HG03565 (cell line): ENCODE measurements around the gene OSBPL6.

Experiments
- ATAC-seq: cut with Tn5 transposase; IDR thresholded peaks from one replicate; pipeline ENCODE4 v1.9.1; 2021; ENCODE audit warnings: mild to moderate bottlenecking, moderate library complexity; ENCODE audit not compliant: unreplicated experiment

OSBPL6 gene

DNA sequence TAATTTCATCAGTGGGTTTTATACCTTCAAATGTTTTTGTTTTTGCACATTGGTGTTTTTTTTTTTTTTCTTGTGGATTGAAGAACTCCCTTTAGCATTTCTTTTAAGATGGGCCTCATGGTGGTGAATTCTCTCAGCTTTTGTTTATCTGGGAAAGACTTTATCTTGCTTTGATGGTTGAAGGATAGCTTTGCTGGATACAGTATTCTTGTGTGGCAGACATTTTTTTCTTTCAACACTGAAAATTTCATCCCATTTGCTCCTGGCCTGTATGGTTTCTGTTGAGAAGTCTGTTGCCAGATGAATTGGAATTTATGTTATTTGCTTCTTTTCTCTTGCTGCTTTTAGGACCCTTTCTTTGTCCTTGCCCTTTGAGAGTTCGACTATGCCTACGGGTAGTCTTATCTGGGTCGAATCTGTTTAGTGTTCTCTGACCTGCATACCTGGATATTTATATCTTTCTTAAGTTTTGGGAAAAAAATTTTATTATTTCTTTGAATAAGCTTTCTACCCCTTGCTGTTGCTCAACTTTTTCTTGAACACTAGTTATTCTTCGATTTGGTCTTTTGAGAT lies 231.0 kb downstream of the OSBPL6 start:
- ATAC-seq, result no peak

DNA sequence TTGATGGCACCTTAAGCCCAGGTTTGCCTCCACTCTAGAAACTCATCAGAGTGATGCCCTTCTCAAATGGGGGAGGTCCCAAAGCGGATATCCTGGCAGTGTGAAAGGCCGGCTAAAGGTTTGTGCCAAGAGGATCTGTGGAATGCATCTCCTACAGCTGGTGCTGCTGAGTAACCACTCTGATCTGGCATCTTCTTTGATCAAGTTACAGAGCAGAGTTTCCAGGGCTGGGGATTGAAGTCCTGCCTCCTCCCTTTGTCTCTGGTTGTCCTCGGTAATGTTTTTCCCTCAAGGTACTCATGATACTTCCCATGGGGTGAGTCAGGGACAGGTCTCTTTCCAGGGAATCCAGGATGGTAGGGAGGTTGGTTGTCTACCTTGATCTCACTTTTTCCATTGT lies 232.1 kb downstream of the OSBPL6 start:
- ATAC-seq, result no peak

DNA sequence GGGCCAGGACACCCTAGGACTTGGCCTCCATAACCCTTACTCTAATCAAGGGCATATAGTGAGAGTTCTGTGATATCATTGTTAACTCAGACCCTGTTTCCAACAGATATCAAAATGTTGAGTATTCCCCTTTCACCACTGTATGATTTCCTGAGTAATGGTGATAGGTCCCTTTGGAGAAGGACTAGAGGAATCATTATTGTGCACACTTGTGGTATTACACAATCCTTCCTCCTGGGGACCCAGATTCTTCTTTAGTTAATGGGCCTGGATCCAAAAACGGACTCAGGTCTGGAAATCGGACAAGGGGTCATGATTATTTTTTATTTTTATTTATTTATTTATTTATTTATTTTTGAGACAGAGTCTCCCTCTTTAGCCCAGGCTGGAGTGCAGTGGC lies 233.1 kb downstream of the OSBPL6 start:
- ATAC-seq, result no peak

DNA sequence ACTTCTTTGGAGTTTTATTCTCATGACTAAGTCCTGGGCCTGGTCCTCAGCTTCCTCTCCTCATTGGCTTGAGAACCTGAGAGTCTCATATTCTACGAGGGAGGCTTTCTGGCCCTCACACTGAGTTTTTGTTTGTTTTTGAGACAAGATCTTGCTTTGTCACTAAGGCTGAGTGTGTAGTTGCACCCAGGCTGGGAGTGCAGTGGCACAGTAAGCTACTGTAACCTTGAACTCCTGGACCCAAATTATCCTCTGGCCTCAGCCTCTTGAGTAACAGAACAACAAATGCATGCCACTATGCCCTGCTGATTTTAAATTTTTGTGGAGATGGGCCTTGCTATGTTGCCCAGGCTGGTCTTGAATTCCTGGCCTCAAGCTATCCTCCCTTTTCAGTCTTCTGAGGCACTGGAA lies 234.1 kb downstream of the OSBPL6 start:
- ATAC-seq, result no peak

DNA sequence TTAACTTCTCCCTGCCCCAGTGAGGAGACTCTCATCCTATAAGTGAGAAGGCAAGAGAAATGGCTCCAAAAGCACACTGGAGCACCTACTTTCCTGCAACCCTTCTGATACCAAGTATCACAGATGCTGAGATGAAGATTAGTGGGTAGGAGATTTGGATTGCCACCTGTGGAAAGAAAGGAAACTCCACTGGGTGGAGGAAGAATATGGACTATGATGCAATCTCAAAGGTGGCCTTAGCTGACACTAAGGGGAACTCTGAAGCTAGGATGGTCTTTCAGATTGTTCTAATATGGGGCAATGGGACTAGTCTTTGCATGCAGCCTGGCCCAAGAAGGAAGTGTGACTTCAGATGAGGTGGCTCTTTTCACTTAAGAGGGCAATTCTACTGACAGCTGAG lies 235.0 kb downstream of the OSBPL6 start:
- no peak for ATAC-seq

DNA sequence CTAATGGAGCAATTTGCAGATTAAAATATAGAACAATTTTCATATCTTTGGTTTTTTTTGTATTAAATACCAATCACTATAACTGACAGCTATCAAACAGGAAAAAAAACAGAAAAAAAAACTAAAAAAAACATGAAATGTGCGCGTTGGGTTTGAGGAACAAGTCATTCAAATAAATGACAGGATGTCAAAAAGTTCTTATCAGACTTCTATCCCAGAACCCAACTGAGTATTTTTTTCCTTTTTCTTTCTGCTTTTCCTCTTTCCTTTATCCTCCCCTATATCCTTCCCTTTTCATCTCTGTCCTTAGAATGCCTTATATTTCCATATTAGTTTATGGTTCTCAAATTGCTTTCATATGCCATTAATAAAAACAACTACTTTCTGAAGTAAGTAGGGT lies 242.3 kb downstream of the OSBPL6 start:
- ATAC-seq, result no peak

DNA sequence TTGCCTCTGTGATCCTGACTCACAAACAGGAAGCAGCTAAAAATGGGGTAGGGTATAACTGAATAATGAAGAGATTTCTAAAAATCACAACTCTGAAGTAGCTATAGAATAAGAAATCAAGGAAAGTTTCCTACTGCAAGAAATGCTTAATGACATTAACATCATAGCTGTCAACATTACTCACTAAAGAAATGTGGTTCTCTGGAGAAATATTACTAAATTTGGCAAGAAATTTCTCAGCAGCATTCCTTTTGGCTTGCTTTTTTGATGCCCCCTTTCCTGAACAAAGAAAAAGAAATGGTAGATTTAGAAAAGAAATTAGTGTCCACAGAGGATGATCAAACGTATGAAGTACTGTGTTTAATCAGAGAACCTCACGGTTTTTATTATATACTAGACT lies 247.1 kb downstream of the OSBPL6 start:
- ATAC-seq, result no peak

DNA sequence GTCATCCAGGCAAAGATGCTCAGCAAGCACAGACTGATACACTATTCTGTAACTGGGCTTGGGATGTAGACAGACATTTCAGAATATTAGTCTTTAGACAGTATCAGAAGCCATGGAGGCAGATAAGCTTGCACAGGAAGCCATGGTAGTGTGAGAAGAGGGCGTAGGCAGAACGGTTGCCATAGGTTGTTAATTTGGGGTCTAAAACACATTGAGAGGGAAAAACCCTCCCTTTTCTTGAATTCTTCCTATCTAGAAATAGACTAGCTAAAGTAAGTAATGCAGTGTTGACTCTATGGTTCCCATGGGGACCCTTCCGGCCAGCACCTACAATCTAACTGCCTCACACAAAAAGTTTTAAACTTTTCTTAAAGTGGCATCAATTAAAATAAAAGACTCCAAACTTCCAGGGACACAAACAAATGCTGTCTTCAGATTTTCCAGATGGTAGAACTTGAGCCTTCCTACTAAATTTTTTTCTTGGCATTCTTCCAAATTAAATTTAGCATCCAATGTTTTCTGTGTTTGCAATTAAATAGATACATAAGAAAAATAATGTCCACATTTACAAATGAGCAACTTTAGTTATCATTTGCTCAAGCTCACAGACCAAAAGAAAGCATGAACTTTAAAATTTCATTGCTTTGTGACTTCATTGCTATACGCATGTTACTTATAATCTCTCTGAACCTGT lies 254.8 kb downstream of the OSBPL6 start:
- no peak for ATAC-seq

DNA sequence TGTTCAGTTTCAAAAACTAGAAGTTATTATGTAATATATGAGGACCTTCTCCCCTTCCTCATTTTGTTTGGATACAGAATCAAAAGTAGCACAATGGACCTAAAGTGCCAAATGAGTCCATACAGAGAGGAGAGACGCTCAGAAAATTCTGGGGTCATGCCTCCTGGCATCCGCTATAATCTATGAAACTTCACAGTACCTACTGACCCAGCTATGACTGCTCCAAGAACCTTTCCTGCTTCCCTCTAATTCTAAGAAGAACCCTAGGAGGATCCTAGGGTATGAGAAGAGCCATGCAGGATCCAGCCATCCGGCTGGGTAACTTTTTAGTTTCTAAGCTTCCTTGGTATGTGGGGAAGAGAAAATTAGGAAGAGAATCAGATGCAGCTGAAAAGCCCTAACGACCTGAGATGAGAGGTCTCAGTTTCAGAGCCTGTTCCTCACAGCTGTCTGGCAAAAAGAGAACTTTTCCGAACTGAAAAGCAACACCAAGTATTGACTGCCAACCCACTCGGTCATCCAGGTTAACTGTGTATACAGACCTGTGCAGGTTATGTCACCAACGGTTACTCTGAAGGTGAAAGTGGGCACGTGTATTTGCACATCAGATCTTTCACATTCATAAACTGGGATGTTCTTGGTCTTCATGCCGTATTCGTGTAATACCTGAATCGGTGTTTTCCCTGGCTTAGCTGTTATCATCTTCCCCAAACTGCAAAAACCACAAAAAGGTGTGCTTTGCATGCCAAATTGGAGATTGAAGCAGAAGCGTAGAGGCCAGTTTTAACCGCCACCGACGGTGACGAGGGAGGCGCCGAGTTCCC lies 255.6 kb downstream of the OSBPL6 start:
- ATAC-seq, result no peak

DNA sequence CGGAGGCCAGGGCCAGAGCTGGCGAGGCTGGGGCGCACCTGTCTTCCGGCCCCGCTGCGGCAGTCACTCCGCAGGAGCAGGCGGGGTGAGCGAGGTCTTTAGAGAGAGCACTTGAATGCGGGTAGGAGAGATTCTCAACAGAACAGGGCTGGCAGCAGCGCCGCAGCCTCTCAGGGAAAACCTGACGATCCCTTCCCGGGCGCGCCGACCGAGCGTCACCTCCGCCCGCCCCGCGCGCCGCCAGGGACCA lies 256.1 kb downstream of the OSBPL6 start:
- ATAC-seq, result peak; percentile 30

DNA sequence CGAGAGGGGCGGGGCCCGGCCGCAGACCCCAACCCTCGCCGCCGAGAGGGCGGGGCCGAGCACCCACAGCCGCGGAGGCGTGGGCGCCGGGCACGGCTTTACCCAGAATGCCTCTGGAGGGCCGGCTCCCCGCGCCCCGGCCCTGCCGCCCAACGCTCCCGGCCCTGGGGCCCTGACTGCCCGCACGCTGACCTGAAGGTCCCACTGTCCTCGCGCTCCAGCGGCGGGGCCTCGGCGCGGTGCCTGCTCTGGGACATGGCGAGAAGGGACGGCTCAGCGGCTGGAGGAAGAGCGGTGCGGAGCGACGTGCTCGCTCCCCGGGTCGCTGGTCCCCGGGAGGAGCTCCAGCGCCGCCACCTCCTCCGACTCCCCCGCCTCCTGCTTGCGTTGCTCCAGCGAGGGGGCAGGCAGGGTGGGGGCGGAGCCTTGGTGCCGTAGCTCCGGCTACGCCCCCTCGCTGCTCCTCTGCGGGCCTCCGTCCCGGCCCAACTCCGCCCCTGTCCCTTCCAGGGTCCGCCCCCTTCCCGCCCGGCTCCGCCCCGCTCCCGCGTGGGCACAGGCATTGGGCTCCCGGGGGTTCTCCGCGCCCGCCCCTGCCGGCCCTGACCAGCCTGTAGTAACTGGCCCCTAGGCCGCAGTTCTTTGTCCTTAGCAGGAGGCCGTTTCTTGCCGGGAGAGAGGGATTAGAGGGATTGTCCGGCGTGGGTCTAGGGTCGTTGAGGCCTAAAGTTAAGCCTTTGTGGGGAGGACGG lies 256.6 kb downstream of the OSBPL6 start, which contains the start of the genes PJVK and PRKRA:
PJVK (plus strand) TSS at position 605 of the 752 bp plus-strand sequence. CDS start 2,032 bp downstream, outside the sequence.
PRKRA (minus strand) TSS at position 402 of the 752 bp plus-strand sequence; CDS start at position 257, 145 bp downstream.
- peak; percentile 79 for ATAC-seq

DNA sequence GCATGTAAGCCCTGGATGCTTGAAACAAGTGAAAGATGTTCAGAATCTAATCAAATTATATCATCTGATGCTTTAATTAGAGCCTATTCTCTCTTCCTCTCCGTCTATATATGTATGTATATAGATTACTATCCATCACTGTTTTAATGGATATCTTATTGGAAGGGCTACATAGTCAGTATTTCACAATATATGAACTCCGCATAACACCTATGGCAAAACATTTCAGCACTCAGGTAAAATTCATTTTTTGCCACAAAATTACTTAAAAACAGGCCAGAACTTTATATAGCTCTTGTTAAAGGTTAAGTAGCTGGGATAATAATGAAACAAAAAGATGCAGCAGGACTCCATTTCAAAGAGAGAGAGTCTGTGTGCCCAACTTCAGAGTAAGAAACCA lies 258.0 kb downstream of the OSBPL6 start:
- ATAC-seq, result no peak
